ENCODE results near the gene NRXN3.

DNA sequence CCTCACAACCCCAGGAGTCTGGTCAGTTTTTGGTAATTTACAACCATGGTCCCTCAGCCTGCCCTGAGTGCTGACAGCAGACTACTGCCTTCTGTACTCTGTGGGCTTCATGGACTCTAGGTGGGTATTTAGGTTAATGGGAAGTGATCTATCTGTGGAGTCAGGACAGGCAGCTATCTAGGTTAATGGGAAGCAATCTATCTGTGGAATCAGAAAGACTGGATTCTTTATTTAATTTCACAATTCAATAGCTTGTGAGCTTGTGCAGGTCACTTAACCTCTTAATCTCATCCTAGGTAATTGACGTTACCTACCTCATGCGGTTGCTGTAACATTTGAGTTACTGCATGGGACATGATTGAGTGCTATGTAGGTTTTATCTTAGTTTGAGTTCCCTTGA is 777.5 kb downstream of the NRXN3 start:
- TF ChIP-seq POLR2A (IDR thresholded peaks at IDR 0.05) (no peak), POLR2AphosphoS5 (IDR thresholded peaks at IDR 0.05) (no peak), EP300 (IDR thresholded peaks at IDR 0.05) (no peak)
- TF ChIP-seq, protein P1, sequence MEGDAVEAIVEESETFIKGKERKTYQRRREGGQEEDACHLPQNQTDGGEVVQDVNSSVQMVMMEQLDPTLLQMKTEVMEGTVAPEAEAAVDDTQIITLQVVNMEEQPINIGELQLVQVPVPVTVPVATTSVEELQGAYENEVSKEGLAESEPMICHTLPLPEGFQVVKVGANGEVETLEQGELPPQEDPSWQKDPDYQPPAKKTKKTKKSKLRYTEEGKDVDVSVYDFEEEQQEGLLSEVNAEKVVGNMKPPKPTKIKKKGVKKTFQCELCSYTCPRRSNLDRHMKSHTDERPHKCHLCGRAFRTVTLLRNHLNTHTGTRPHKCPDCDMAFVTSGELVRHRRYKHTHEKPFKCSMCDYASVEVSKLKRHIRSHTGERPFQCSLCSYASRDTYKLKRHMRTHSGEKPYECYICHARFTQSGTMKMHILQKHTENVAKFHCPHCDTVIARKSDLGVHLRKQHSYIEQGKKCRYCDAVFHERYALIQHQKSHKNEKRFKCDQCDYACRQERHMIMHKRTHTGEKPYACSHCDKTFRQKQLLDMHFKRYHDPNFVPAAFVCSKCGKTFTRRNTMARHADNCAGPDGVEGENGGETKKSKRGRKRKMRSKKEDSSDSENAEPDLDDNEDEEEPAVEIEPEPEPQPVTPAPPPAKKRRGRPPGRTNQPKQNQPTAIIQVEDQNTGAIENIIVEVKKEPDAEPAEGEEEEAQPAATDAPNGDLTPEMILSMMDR (IDR thresholded peaks at IDR 0.05) = no peak

Data from stomach (tissue), 4 donors.